ENCODE measurements around the gene USH2A. TPM values are rescaled to one million over a fixed set of nuclear protein-coding genes. Genes with fewer than 3 reads are reported as not detected.

Gene USH2A
- total RNA-seq, 1 donor from 2014 or later = 0.55 TPM

- no peaks in the 10 kb centered on the region for H3K36me3 Mint-ChIP-seq (ENCODE audit: insufficient read depth)
- no peak overlapping the region for H3K4me3 Mint-ChIP-seq (ENCODE audit: low read depth)
- peaks cover 3% of the 10 kb centered on the region for H3K4me1 Mint-ChIP-seq (ENCODE audit: low read depth)
- no peak for DNase-seq (ENCODE audit: low spot score, unreplicated experiment)
- no peak for TF ChIP-seq CTCF (IDR thresholded peaks at IDR 0.05; ENCODE audit: unreplicated experiment)
- H3K27me3 Mint-ChIP-seq = no peaks in the 10 kb centered on the region
- H3K9me3 Mint-ChIP-seq (ENCODE audit: low read depth) = no peaks in the 10 kb centered on the region
- H3K27ac Mint-ChIP-seq = no peak overlapping the region
Measured at GRCh38 chr1:215891266-215892057, 531.8 kb downstream of the USH2A start.

GRCh38 chr1:215890438-215890837 lies 532.8 kb downstream of the USH2A start:
- TF ChIP-seq CTCF (IDR thresholded peaks at IDR 0.05; ENCODE audit: unreplicated experiment) = no peak
- Mint-ChIP-seq H3K36me3 (ENCODE audit: insufficient read depth) (no peaks in the 10 kb centered on the region), H3K4me1 (ENCODE audit: low read depth) (peaks cover 3% of the 10 kb centered on the region), H3K27ac (no peak overlapping the region), H3K9me3 (ENCODE audit: low read depth) (no peaks in the 10 kb centered on the region), H3K27me3 (no peaks in the 10 kb centered on the region), H3K4me3 (ENCODE audit: low read depth) (no peak overlapping the region)
- DNase-seq (ENCODE audit: low spot score, unreplicated experiment) = no peak

GRCh38 chr1:215889871-215890270 lies 533.4 kb downstream of the USH2A start:
- H3K4me1 Mint-ChIP-seq (ENCODE audit: low read depth) = peaks cover 3% of the 10 kb centered on the region
- H3K27ac Mint-ChIP-seq = no peak overlapping the region
- TF ChIP-seq CTCF (IDR thresholded peaks at IDR 0.05; ENCODE audit: unreplicated experiment) = no peak

DNA sequence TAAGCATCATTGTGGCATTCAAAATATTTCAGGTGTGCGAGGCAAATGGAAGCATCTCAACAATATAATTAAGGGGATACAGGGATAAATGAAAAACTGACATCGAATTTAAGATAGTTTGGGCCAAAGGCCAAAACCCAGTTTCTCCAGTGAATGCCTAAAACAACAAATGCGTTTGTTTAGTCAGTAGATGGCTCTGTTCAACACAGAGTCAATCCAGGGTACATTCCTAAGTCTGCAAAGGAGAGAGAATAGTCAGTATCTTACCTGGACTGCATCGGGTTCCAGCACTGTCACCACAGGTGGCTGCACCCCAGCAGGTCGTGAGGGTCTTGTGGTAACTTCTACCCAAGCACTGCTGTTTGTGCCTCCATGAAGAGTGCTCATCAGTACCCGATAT lies 535.1 kb downstream of the USH2A start:
- H3K4me3 Mint-ChIP-seq (ENCODE audit: low read depth) = no peak overlapping the region
- no peak for TF ChIP-seq CTCF (IDR thresholded peaks at IDR 0.05; ENCODE audit: unreplicated experiment)
- no peak for DNase-seq (ENCODE audit: low spot score, unreplicated experiment)
- peaks cover 3% of the 10 kb centered on the region for H3K4me1 Mint-ChIP-seq (ENCODE audit: low read depth)
- no peak overlapping the region for H3K27ac Mint-ChIP-seq
- H3K9me3 Mint-ChIP-seq (ENCODE audit: low read depth) = no peaks in the 10 kb centered on the region
- H3K36me3 Mint-ChIP-seq (ENCODE audit: insufficient read depth) = no peaks in the 10 kb centered on the region
- no peaks in the 10 kb centered on the region for H3K27me3 Mint-ChIP-seq

More at GRCh38 chr1:215889871-215890270, 533.4 kb downstream of the USH2A start:
- Mint-ChIP-seq H3K27me3 (no peaks in the 10 kb centered on the region), H3K4me3 (ENCODE audit: low read depth) (no peak overlapping the region), H3K36me3 (ENCODE audit: insufficient read depth) (no peaks in the 10 kb centered on the region), H3K9me3 (ENCODE audit: low read depth) (no peaks in the 10 kb centered on the region)
- DNase-seq (ENCODE audit: low spot score, unreplicated experiment) = no peak

DNA sequence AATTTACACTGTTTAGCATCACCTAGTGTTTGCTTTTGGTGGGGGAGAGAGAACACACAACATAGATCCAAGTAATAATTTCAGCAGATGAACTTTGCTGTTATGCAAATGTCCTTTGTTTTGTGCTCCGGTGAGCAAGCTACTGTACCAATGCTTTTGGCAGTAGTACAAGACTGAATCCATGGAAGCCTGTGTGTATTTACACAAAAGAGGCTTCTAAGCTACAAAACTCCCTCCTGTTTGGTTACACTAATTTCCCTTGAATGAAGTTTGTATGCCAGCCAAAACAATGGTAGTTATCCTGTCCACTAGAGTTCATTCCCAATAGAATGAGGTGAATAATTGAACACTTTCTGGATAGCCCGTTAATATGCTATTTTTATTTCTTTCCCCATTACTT lies 535.6 kb downstream of the USH2A start:
- Mint-ChIP-seq H3K36me3 (ENCODE audit: insufficient read depth) (no peaks in the 10 kb centered on the region), H3K9me3 (ENCODE audit: low read depth) (no peaks in the 10 kb centered on the region), H3K4me3 (ENCODE audit: low read depth) (no peak overlapping the region), H3K27me3 (no peaks in the 10 kb centered on the region), H3K27ac (no peak overlapping the region), H3K4me1 (ENCODE audit: low read depth) (peaks cover 3% of the 10 kb centered on the region)
- DNase-seq (ENCODE audit: low spot score, unreplicated experiment) = no peak
- TF ChIP-seq CTCF (IDR thresholded peaks at IDR 0.05; ENCODE audit: unreplicated experiment) = no peak
